Measurements from ENCODE around the gene UBR3.

UBR3 gene

GRCh38 chr2:170013802-170014551, 186.7 kb downstream of the UBR3 start:
- TF ChIP-seq REST (IDR thresholded peaks at IDR 0.05; ENCODE audit: insufficient replicate concordance, low read depth) (no peak), POLR2AphosphoS5 (IDR thresholded peaks at IDR 0.05; ENCODE audit: low read depth) (no peak), GABPA (IDR thresholded peaks at IDR 0.05; ENCODE audit: low read depth) (no peak), SPI1 (IDR thresholded peaks at IDR 0.05; ENCODE audit: borderline replicate concordance, low read depth) (no peak), CTCF (IDR thresholded peaks at IDR 0.05; ENCODE audit: insufficient read depth, low read length) (no peak)
- no peak overlapping the region for H3K27ac ChIP-seq (replicated peaks)
- DNase-seq (ENCODE audit: low read depth in 1 of 2, low spot score in 1 of 2), result no peak
- no peaks in the 10 kb centered on the region for H3K27me3 ChIP-seq (ENCODE audit: insufficient read depth, poor library complexity, severe bottlenecking)
- no peak overlapping the region for H3K4me3 ChIP-seq (replicated peaks; ENCODE audit: insufficient read depth, low read length)

- Histone ChIP-seq H3K27me3 (ENCODE audit: insufficient read depth, poor library complexity, severe bottlenecking) (no peaks in the 10 kb centered on the region), H3K4me3 (replicated peaks; ENCODE audit: insufficient read depth, low read length) (no peak overlapping the region)
- no peak for TF ChIP-seq GABPA (IDR thresholded peaks at IDR 0.05; ENCODE audit: low read depth)
- no peak for TF ChIP-seq SPI1 (IDR thresholded peaks at IDR 0.05; ENCODE audit: borderline replicate concordance, low read depth)
- no peak for TF ChIP-seq REST (IDR thresholded peaks at IDR 0.05; ENCODE audit: insufficient replicate concordance, low read depth)
- TF ChIP-seq POLR2AphosphoS5 (IDR thresholded peaks at IDR 0.05; ENCODE audit: low read depth), result no peak
- no peak for TF ChIP-seq CTCF (IDR thresholded peaks at IDR 0.05; ENCODE audit: insufficient read depth, low read length)
Measured at GRCh38 chr2:170014769-170015168, 187.5 kb downstream of the UBR3 start.

GRCh38 chr2:170017860-170018532, 190.7 kb downstream of the UBR3 start:
- no peak for DNase-seq (ENCODE audit: low read depth in 1 of 2, low spot score in 1 of 2)
- Histone ChIP-seq H3K4me3 (replicated peaks; ENCODE audit: insufficient read depth, low read length) (no peak overlapping the region), H3K27me3 (ENCODE audit: insufficient read depth, poor library complexity, severe bottlenecking) (no peaks in the 10 kb centered on the region), H3K27ac (replicated peaks) (no peak overlapping the region)
- TF ChIP-seq SPI1 (IDR thresholded peaks at IDR 0.05; ENCODE audit: borderline replicate concordance, low read depth) (no peak), POLR2AphosphoS5 (IDR thresholded peaks at IDR 0.05; ENCODE audit: low read depth) (no peak), REST (IDR thresholded peaks at IDR 0.05; ENCODE audit: insufficient replicate concordance, low read depth) (no peak), CTCF (IDR thresholded peaks at IDR 0.05; ENCODE audit: insufficient read depth, low read length) (no peak), GABPA (IDR thresholded peaks at IDR 0.05; ENCODE audit: low read depth) (no peak)

More at GRCh38 chr2:170014769-170015168, 187.5 kb downstream of the UBR3 start:
- no peak for DNase-seq (ENCODE audit: low read depth in 1 of 2, low spot score in 1 of 2)
- no peak overlapping the region for H3K27ac ChIP-seq (replicated peaks)

Data from HL-60 (cell line).